Measurements from ENCODE around the gene DIAPH3.

- TF ChIP-seq CTCF (tag by site-specific recombination; IDR thresholded peaks at IDR 0.05) (no peak), FEZF1 (tag by site-specific recombination; IDR thresholded peaks at IDR 0.05) (no peak), PBX3 (CRISPR knock-in tag; IDR thresholded peaks at IDR 0.05) (no peak), ZNF362 (tag by site-specific recombination; IDR thresholded peaks at IDR 0.05) (no peak), ZNF221 (tag by site-specific recombination; IDR thresholded peaks at IDR 0.05; ENCODE audit: borderline replicate concordance) (no peak), TCF7L2 (IDR thresholded peaks at IDR 0.05; ENCODE audit: borderline replicate concordance, low read depth, low read length) (no peak), KLF16 (tag by site-specific recombination; IDR thresholded peaks at IDR 0.05) (no peak)
Observed at GRCh38 chr13:59963827-59964226, 199.9 kb downstream of the DIAPH3 start.
